IPS-NIHi11 (cell line): ENCODE results near the gene SPACA6.
"Not testable (repeated sequence)": the region's sequence is repeated elsewhere in the genome, so short reads cannot be mapped to it uniquely, and the experiment has no call there.

Source experiments
- DNase-seq: peaks from one replicate; pipeline ENCODE4 v3.0.0; 2012; ENCODE audit warnings: mixed read lengths, low spot score

SPACA6 gene

DNA sequence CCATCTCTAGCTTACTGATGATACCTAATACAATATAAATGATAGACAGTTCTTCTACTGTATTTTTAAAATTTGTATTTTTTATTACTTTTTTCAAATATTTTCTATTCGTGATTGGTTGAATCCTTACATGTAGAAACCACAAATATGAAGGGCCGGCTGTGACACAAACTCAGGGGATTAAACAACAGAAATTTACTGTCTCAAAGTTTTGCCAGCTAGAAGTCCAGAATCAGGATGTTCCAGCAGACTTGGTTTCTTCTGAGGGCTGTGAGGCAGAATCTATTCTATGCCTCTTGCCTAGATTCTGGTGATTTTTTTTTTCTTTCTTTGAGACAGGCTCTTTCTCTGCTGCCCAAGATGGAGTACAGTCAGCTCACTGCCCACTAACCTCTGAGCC, 44.8 kb downstream of the SPACA6 start:
- DNase-seq: no peak

DNA sequence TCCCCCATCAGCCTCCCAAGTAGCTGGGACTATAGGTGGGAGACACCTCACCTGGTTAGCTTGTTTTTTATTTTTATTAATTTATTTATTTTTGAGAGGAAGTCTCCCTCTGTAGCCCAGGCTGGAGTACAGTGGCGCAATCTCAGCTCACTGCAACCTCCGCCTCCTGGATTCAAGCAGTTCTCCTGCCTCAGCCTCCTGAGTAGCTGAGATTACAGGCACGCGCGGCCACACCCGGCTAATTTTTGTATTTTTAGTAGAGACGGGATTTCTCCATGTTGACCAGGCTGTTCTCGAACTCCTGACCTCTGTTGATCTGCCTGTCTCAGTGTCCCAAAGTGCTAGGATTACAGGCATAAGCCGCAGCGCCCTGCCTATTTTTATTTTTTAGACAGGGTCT, 45.4 kb downstream of the SPACA6 start:
- not testable (repeated sequence) for DNase-seq

DNA sequence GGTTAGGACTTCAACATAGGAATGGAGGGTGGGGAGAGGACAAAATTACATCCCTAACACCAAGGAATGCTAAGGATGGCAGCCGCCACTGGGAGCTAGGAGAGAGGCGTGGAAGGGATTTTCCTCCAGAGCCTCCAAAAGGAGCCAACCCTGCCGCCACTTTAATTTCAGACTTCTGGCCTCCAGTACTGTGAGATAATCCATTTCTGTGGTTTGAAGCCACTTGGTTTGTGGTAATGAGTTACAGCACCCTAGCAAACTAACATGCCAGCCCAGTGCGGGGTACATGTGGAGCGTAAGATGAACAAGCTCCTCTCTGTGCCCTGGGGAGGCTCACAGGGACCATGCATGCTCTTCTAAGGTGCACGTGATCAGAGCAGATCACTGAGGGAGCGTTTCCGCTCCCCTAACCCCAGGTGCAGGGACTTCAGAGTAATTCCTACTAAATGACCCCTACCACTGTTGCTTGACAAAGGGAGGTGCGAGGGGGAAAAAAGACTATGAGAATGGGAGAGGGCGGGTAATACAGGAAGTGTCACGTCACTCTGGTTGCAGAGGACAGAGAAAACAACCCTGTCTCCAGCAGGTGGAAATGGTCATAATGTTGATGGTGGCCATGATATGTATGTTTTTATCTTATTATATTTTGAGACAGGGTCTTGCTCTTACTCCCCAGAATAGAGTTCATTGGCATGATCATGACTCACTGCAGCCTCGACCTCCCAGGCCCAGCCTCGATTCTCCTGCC, 46.5 kb downstream of the SPACA6 start:
- no peak for DNase-seq

- DNase-seq: no peak
Measured at GRCh38 chr19:51740356-51740755, 47.2 kb downstream of the SPACA6 start.

DNA sequence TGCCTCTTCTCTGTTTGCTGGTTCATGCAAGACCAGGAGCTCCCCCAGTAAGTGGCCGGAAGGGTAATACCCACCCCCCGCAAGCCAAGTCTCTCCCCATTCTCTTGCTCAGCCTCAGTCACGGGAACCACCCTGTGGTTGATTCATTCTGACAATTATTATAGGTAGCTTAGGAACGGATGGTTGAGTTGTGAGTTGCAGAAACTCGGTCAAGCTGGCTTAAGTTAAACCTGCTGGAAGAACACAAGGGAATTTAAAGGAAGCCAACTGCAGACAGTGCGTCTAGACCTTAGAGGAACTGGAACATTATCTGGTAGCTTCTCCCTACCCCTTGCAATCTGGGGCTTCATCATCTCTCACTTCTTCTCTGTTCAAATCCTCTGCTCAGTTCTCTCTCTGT, 49.7 kb downstream of the SPACA6 start:
- DNase-seq: no peak

DNA sequence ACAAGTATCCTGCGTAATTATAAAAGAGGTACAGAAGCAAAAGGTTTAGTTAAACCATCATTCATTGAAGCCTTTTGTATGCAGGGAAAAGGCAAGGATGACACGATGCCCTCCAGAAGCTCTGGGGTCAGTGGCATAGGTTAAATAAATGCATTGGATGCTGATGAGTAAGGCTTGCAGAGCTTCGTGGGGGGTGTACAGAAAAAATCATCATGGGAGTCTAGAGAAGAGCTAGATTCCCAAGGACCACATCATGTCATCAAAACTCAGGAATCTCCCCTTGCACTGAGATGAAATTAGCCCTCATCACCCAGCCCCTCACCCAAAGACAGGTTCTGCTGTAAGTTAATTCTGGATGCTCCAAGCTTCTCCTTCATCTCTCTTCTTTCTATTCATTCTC, 50.3 kb downstream of the SPACA6 start:
- DNase-seq: no peak

DNA sequence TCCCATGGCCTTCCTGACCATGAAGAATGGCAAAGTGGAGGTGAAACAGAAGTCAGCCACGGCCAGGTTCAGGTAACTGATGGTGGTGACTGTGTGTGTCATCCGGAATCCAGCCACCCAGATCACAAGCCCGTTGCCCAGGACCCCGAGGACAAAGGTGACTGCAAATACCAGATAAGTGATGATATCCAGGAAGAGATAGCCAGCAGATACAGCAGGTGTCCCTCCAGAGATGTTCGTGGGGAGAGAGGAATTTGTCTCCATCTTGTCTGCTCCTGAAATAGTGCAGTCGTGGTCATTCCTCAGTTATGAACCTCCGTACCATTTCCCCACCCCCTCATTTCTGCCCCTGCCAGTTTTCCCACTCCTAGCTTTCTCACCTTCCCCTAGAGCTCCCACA, 53.6 kb downstream of the SPACA6 start:
- DNase-seq: no peak

DNA sequence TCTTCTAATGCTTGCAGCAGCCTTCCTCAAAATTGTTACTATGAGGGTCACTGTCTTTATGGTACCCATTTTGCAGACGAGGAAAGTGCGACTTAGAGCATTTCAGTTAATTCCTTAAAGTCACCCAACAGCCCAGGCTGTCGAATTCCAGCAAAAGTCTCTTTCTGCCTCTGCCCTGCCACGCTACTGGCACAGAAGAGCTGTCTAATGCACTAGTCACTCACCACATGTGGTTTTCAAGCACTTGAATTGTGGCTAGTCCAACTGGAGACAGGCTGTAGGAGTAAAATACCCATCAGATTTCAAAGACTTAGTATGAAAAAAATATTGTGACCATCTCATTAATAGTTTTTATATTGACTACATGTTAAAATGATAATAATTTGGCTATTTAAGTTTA, 56.8 kb downstream of the SPACA6 start:
- DNase-seq: no peak

- DNase-seq: no peak
Measured at GRCh38 chr19:51750400-51751094, 57.4 kb downstream of the SPACA6 start.

- no peak for DNase-seq
Measured at GRCh38 chr19:51751655-51752054, 58.5 kb downstream of the SPACA6 start, which contains the start of gene FPR1. FPR1 (minus strand) TSS chr19:51751878; CDS start chr19:51746994, 4,884 bp downstream.

GRCh38 chr19:51754109-51754508, 61.0 kb downstream of the SPACA6 start:
- no peak for DNase-seq

- no peak for DNase-seq
Measured at GRCh38 chr19:51754770-51755169, 61.6 kb downstream of the SPACA6 start.
